ENCODE results near the gene FBXW12.

Gene FBXW12

GRCh38 chr3:48409291-48410201, 37.5 kb downstream of the FBXW12 start:
- DNase-seq: no peak

DNA sequence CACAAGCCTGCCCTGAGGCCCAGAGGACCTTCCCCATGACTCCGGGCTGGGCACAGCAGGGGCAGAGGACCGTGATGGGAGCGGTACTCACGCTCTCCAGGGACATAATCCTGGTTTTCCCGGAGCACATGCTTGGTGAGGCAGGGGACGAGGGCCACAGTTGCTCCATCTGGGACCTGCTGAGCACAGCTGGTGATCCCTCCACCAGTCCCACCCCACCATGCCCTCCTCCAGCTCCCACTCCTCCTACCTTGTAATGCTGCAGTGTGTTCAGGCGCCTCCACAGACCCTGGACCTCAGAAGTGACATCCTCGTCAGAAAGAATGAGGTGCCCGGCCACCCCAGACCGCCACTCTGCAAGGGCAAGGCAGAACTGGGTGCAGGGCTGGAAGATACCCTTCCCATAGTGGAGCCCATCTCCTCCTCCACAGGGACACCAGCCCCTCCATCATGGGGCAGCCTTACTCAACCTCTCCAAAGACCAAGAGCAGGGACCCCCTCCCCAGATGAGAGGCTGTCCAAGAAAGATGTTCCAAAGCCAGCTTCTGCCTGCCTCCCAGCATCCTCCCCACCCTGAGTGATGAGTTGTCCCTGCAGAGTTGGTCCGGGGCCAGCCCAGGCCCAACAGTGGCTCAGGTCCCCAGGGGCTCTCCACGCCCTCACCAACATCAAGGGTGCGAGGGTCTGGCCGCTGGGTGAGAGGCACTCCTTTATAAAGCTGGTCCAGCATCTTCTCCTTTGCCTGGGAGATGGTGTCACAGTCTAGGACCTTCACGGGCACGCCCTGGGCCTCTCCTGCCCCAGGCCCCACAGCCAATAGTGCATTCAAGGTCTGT, 38.4 kb downstream of the FBXW12 start:
- no peak for DNase-seq

DNA sequence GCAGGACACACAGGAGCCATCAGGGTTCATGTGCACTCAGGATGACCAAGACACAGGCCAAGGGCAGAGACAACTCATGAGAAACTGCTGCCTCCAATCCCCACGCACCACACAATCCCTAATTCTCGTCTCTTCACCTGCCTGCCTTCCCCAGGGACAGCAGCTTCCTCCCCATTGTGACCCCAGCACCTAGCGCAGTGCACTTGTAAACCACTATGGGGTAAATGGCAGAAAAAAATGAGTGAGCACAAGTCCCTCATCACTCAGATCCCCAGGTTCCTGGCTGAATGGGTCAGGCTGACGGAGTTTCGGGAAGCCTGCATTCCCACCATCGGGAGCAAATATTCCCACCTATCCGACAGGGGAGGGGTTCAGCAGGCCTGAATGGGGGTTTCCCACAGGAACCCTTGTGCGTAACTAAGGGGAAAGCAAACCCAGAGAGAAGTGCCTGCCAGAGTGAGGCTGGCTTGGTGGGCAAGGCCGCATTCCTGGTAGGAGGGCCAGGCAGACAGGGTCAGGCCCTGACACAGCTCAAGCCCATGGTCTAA, 39.1 kb downstream of the FBXW12 start:
- DNase-seq: no peak

- DNase-seq: no peak
Measured at GRCh38 chr3:48411606-48412374, 39.8 kb downstream of the FBXW12 start.

GRCh38 chr3:48412375-48413001, 40.5 kb downstream of the FBXW12 start:
- DNase-seq: no peak

DNA sequence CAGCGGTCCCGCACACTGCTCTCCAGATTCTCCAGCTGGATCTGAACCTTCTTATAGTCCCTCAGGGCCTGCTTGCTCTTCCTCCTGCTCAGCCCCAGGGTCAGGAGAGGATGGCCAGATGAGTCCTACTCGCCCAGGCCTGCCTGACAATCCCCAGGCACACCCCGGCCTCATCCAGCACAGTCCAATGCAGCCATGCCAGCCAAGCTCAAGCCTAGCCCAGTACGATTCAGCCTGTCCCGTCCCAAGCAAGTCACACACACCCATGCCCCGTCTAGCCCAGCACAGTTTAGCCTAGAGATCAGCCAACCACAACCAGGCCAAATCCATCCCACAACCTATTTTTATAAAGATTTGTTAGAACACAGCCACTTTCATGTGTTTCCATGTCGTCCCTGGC, 41.1 kb downstream of the FBXW12 start:
- no peak for DNase-seq

DNA sequence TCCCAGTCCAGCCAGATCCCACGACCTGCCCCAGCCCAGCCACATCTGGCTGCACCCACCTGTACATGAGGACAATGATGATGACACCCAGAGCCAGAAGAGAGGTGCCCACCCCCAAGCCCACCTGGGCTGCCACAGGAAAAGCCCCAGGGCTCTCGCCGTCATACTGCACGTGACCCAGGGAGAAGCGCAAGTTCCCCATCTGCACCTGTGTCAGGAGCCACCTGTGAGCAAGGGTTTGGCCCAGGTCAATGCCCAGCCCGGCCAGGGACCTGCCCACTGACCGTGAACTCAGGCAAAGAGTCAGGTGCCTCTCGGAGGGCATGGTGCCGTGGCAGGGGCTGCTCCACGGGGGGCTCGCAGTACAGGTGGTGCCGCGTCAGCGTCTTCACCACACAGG, 41.6 kb downstream of the FBXW12 start:
- DNase-seq: no peak

GRCh38 chr3:48414376-48415250, 42.6 kb downstream of the FBXW12 start:
- DNase-seq: no peak

DNA sequence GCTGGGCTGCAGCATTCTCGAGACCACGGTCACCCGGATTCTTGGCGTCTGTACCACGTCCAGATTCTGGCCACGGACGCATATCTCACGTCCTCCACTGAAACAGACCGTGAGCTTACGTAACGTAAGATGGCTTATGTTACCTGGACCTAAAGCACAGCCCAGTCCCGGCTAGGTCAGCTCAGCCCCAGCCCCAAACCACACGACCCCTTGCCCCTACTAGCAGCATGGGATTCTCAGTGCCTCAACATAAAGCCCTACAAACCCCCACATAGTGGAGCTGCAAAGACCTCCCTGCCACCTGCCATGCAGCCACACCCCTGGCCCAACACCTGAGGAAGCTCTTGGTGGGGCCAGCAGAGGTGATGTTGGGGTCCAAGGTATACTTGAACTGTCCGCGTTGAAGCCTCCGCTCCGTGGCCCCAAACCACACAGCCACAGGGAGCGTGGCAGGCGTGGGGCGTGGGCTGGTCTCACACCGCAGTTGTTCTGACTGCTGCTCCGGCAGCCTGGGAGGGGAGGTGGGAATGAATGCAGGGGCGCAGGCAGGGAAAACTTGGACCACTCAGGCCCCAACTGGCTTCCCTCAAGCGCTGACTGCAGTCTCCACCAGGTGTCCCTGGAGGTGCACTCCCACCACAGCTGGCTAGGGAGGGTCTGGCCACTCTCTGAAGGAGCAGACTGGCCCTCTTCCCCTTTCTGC, 43.4 kb downstream of the FBXW12 start:
- no peak for DNase-seq

- no peak for DNase-seq
Measured at GRCh38 chr3:48416091-48416505, 44.1 kb downstream of the FBXW12 start.

DNA sequence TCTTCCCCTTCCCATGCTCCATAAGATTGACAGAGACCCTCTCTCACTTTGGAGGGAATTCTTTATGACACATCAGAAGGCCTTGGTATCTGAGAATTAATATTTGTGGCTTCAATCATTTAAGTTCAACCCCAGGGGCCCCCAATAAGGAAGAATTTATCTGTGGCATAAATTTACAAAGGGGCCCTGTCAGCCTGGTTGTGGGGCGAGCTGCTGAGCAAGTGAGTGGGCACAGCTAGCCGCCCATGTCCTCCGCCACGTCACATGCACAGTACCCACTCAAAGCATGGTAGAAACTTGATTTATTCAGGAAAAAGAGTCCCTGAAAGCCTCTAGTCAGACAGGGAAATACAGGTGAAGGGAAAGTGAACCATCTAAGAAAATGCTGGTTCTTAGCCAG, 44.5 kb downstream of the FBXW12 start:
- DNase-seq: no peak

- DNase-seq: no peak
Measured at GRCh38 chr3:48417529-48418108, 45.6 kb downstream of the FBXW12 start.

GRCh38 chr3:48418140-48418539, 46.1 kb downstream of the FBXW12 start:
- DNase-seq: no peak

GRCh38 chr3:48418651-48419050, 46.6 kb downstream of the FBXW12 start:
- DNase-seq: no peak

GRCh38 chr3:48419149-48419548, 47.1 kb downstream of the FBXW12 start:
- DNase-seq: no peak

DNA sequence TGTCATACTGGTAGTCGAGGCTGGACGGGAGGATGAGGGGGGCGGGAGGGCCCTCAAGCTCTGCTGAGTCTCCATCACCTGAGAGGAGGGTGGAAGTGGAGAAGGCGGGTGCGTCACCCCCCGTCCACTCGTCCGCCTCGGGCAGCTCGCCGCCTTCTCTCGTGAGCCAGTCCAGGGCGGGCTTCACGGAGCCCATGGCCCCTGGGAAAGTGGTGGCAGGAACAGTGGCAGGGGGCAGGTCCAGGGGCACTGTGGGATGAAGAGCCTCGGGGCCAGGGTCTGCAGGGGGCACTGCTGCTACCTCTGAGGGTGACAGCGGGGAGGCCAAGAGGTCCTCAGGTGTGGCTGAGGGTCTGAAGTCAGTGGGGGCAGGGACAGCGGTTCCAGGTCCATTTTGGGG, 47.6 kb downstream of the FBXW12 start:
- DNase-seq: no peak

- no peak for DNase-seq
Measured at GRCh38 chr3:48420561-48420960, 48.5 kb downstream of the FBXW12 start.

DNA sequence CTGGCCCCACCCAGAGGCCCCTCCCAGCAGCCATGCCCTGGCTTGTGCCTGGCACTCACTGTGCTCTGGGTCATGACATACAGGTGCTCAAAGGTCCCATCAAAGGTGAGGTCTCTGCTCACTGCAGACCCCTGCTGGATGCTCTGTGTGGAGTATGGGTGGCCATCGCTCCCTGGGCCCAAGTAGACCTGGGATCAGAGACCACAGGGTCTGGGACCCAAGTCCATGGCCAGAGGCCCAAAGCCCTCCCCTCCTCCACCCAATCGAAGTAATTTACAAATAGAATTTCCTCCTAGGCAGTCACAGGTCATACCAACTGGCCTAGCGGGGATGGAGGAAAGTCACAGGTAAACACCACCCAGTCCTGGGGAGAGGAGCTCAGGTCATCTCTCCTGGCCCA, 50.3 kb downstream of the FBXW12 start:
- DNase-seq: no peak

DNA sequence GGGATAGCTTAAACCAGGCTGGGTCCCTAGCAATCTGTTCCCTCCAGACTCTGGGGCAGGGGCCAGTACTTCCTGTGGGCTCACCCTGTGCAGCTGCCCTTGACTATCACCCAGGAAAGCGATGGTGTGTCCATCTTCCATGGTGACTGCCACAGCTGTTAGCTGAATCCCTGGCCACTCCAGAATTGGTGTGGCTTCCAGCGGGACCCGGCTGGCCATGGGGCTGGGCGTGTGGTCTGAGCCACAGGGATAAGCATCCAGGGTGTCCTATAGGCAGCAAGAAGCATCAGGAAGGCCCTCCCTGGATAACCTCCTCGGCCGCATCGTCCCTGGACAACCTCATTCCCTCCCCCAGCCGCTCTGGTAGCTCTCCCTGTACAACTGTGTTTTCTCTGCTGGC, 50.7 kb downstream of the FBXW12 start:
- no peak for DNase-seq

DNA sequence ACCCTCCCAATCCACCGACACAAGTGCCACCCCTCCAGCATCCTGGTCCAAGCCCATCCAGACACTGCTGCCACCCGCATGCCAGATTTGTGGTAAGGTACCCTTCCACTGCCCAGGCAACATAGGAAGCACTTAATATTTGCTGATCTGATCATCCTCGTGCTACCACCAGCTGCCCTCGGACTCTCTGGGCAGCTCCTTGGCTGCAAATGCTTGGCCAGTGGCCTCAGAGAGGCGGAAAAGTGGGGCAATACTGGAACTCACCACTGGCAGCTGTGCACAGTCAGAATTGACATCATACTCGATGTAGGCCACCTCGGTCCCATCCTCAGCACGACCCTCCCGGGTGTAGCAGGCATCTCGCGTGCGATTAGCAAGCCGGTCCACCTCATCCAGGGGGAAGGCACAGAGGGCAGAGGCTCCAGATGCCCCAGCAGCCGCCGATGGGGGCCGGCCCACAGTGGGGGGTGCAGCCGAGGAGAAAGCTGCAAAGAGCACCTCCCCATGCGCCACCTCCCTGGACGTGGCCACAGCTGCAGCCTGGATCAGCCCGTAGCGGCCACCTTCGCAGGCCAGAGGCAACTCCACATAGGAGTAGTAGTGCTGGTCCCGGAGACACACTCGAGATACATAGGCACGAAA, 51.3 kb downstream of the FBXW12 start:
- DNase-seq: no peak
